Stimulated activated CD8-positive, alpha-beta memory T cell treated with anti-CD3 and anti-CD28 coated beads, Interleukin-12 subunit alpha, Interleukin-12 subunit beta, amount 100 ng/mL, for 4 hours (primary cell): ENCODE measurements around the gene ZFHX2.
A peak's percentile ranks its signal among the peaks of the same experiment; 100 is the strongest.

Experiments
- DNase-seq: peaks from one replicate; pipeline ENCODE4 v3.0.0-alpha.2; 2020; ENCODE audit warnings: low read depth

The ZFHX2 gene

GRCh38 chr14:23559926-23560520, 8.5 kb upstream of the ZFHX2 start:
- DNase-seq, result no peak

- peak; percentile 35 for DNase-seq
These were observed 7.7 kb upstream of the ZFHX2 start for GRCh38 chr14:23559010-23559925.

GRCh38 chr14:23558346-23559009, 6.9 kb upstream of the ZFHX2 start:
- DNase-seq, result no peak

GRCh38 chr14:23557946-23558345, 6.4 kb upstream of the ZFHX2 start:
- DNase-seq, result no peak

DNA sequence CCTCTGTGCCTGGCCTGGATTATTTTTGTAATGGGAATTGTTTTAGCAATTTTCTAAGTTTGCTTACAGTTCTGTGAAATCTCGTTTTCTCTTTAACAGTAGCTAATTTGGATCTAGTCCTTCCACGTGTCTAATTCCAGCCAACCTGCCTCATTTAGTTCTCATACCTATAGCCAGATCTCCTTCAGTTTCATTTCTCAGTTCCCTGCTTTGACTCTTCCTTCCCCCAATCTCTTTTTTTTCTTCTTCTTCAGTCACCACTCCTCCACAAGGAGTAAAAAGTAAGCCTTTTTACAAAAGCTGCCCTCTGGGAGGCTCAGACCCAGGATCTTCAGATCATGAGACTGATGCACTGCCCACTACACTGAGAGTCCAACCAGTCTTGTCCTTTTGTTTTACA, 6.0 kb upstream of the ZFHX2 start:
- DNase-seq, result no peak

GRCh38 chr14:23556700-23557440, 5.3 kb upstream of the ZFHX2 start:
- no peak for DNase-seq

GRCh38 chr14:23555882-23556699, 4.5 kb upstream of the ZFHX2 start, which contains the start of gene THTPA:
Gene THTPA (plus strand): TSS chr14:23556271. CDS start chr14:23556758, 487 bp downstream.
- peak; percentile 87 for DNase-seq

DNA sequence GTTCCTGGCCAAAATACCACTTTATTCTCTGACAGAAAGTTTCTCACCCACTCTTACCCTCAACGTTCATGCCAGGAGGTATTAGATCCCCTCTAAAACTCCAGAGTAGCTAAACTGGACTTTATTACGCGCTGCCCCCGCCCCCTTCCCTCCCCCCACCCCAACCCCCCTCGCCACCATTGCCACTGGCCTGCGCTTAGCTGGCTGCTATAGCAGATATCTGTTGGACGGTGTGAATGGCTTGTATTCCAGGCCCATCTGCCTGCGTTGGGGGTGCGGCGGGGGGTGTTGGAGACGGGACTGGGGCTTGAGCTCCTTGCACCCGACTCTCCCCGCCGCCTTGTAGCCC, 3.9 kb upstream of the ZFHX2 start:
- DNase-seq, result no peak

GRCh38 chr14:23550812-23551265, 726 bp downstream of the ZFHX2 start:
- DNase-seq, result no peak

GRCh38 chr14:23550131-23550811, 1.3 kb downstream of the ZFHX2 start:
- no peak for DNase-seq

GRCh38 chr14:23548351-23549318, 2.9 kb downstream of the ZFHX2 start:
- DNase-seq, result no peak

- DNase-seq, result no peak
These were observed 3.6 kb downstream of the ZFHX2 start for GRCh38 chr14:23547924-23548323.

GRCh38 chr14:23546450-23547035, 5.0 kb downstream of the ZFHX2 start:
- DNase-seq, result no peak

DNA sequence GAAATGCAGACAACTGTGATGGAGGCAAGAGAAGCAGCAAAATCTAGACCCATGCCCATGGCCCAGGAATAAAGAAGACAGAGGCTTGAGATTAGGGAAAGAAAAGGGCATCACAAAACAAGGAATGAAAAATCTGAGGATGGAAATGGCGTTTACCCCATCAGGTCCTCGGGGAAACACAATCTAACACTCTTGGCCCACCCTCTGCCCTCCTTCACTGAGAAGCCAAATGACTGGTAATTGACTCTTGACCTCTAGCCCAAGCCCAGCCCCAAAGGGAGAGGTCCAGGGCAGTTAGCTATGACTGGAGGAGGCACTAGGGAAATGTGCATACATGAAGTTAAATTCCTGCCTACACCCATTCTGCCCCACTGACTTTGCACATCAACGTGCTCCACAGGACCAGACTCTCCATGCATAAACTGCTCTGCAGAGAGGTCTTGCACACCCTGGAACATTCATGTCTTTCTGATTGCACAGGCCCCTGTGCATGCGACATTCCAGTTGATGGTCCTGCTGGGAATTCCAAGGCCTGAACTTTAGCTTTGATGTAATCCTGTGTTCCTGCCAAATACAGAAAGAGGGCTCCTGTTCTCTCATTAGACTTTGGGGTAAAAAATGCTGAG, 5.7 kb downstream of the ZFHX2 start:
- no peak for DNase-seq

DNA sequence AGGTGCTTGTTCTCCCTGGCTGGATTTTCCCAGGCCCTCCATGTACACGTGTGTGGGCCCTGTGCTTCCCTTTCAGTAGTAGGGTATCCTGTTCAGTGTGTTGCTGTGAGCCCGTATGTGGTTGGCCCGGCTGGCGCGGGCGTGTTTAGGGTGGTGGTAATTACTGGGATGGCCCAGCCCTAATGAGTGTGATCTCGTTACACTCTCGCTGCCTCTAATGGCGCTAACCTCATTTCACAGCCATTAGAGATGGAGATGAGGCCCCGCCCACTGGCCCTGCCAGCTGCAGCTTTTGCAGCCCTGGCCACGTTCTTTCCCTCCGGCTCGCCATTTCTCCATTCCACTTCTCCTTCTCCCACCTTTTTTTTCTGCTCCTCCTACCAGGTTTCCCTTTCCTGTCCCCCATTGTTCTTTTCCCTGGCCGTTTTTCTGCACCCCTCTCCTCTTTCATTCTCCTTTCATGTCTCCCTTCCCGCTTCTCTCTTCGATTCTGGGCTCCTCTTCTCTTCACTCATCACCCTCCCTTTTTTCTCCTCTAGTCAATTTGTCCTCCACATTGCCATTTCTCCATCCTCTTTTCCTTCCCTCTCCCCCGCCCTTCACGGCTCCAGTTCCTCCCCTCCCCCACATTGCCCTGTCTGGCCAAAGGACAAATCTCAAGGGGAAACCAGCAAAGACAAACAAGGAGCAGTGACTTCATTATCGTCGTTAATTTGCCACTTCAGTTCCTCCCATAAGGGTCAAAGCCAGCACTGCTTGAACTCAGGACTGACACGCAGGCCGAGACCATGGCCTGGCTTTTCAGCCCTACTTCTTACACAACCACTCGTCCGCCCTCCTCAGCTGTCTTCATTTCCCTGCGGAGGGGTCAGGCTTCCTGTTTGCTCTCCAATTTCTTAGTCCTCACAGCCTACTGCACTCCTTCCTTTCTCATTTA, 6.8 kb downstream of the ZFHX2 start:
- DNase-seq, result no peak

GRCh38 chr14:23543403-23543802, 8.2 kb downstream of the ZFHX2 start:
- no peak for DNase-seq

- no peak for DNase-seq
These were observed 9.3 kb downstream of the ZFHX2 start for GRCh38 chr14:23542261-23542660.

GRCh38 chr14:23540141-23540469, 11.5 kb downstream of the ZFHX2 start:
- no peak for DNase-seq
